ENCODE data around the gene IL26. TPM values are rescaled to one million over a fixed set of nuclear protein-coding genes. Genes with fewer than 3 reads are reported as not detected.

Gene IL26
- total RNA-seq, 1 experiment from 2014 or later: not detected

- ATAC-seq: no peak
- Histone ChIP-seq H3K4me2 (ENCODE audit: low read length) (no peak overlapping the region), H3F3A (ENCODE audit: low read length, unreplicated experiment) (no peaks in the 10 kb centered on the region), H3K9ac (ENCODE audit: low read length) (no peak overlapping the region), H3K9me3 (ENCODE audit: low read length) (no peaks in the 10 kb centered on the region), H3K4me1 (ENCODE audit: insufficient read depth, low read length) (no peaks in the 10 kb centered on the region), H4K20me1 (ENCODE audit: low read length) (no peaks in the 10 kb centered on the region), H3K4me3 (ENCODE audit: low read length) (no peak overlapping the region), H3K9me2 (replicated peaks; ENCODE audit: low read length) (no peaks in the 10 kb centered on the region), H3K36me3 (ENCODE audit: low read depth, low read length) (no peaks in the 10 kb centered on the region), H2AFZ (ENCODE audit: low read length) (no peak overlapping the region), H3K27ac (ENCODE audit: low read length) (no peak overlapping the region), H3K79me2 (ENCODE audit: low read length) (no peaks in the 10 kb centered on the region), H3K27me3 (ENCODE audit: low read length) (peaks cover 69% of the 10 kb centered on the region)
- POLR2A ChIA-PET (ENCODE audit: unreplicated experiment): no interaction called here
- intact Hi-C loops (cut with micrococcal nuclease): no loop called here
- CTCF ChIA-PET: no interaction called here
- TF ChIP-seq CTCF (conservative IDR thresholded peaks at IDR 0.05; ENCODE audit: low read depth, low read length): no peak
- TF ChIP-seq EZH2 (IDR thresholded peaks at IDR 0.05; ENCODE audit: low read length, unreplicated experiment): no peak
- TF ChIP-seq EZH2phosphoT487 (IDR thresholded peaks at IDR 0.05; ENCODE audit: borderline replicate concordance, low read length): no peak
- no peak for DNase-seq
- no TSS peak for BruUV-seq (replicated peaks)
Measured at GRCh38 chr12:68200854-68201253, 24.8 kb downstream of the IL26 start.

- no peak overlapping the region for H3K4me2 ChIP-seq (ENCODE audit: low read length)
- no peaks in the 10 kb centered on the region for H3K36me3 ChIP-seq (ENCODE audit: low read depth, low read length)
- peaks cover 61% of the 10 kb centered on the region for H3K27me3 ChIP-seq (ENCODE audit: low read length)
- CTCF ChIA-PET: no interaction called here
- no peaks in the 10 kb centered on the region for H3K79me2 ChIP-seq (ENCODE audit: low read length)
- ATAC-seq: no peak
- no peaks in the 10 kb centered on the region for H3F3A ChIP-seq (ENCODE audit: low read length, unreplicated experiment)
- no peak overlapping the region for H3K4me3 ChIP-seq (ENCODE audit: low read length)
- H3K4me1 ChIP-seq (ENCODE audit: insufficient read depth, low read length): no peaks in the 10 kb centered on the region
- intact Hi-C loops (cut with micrococcal nuclease): no loop called here
- no TSS peak for BruUV-seq (replicated peaks)
- no peak overlapping the region for H3K27ac ChIP-seq (ENCODE audit: low read length)
- H2AFZ ChIP-seq (ENCODE audit: low read length): no peak overlapping the region
- no peak for TF ChIP-seq EZH2phosphoT487 (IDR thresholded peaks at IDR 0.05; ENCODE audit: borderline replicate concordance, low read length)
- TF ChIP-seq CTCF (conservative IDR thresholded peaks at IDR 0.05; ENCODE audit: low read depth, low read length): no peak
- TF ChIP-seq EZH2 (IDR thresholded peaks at IDR 0.05; ENCODE audit: low read length, unreplicated experiment): no peak
- H4K20me1 ChIP-seq (ENCODE audit: low read length): no peaks in the 10 kb centered on the region
- no peaks in the 10 kb centered on the region for H3K9me3 ChIP-seq (ENCODE audit: low read length)
- POLR2A ChIA-PET (ENCODE audit: unreplicated experiment): no interaction called here
- DNase-seq: no peak
- H3K9me2 ChIP-seq (replicated peaks; ENCODE audit: low read length): no peaks in the 10 kb centered on the region
- no peak overlapping the region for H3K9ac ChIP-seq (ENCODE audit: low read length)
Measured at GRCh38 chr12:68199127-68199526, 26.5 kb downstream of the IL26 start.

GRCh38 chr12:68198507-68199086 lies 27.0 kb downstream of the IL26 start:
- intact Hi-C loops (cut with micrococcal nuclease): no loop called here
- H3K27me3 ChIP-seq (ENCODE audit: low read length): peaks cover 56% of the 10 kb centered on the region
- H3K4me2 ChIP-seq (ENCODE audit: low read length): no peak overlapping the region
- no peak for ATAC-seq
- ChIA-PET CTCF (no interaction called here), POLR2A (ENCODE audit: unreplicated experiment) (no interaction called here)
- H3K4me3 ChIP-seq (ENCODE audit: low read length): no peak overlapping the region
- no peaks in the 10 kb centered on the region for H4K20me1 ChIP-seq (ENCODE audit: low read length)
- no peak for DNase-seq
- BruUV-seq (replicated peaks): no TSS peak
- TF ChIP-seq EZH2 (IDR thresholded peaks at IDR 0.05; ENCODE audit: low read length, unreplicated experiment) (no peak), EZH2phosphoT487 (IDR thresholded peaks at IDR 0.05; ENCODE audit: borderline replicate concordance, low read length) (no peak), CTCF (conservative IDR thresholded peaks at IDR 0.05; ENCODE audit: low read depth, low read length) (no peak)
- H3K9ac ChIP-seq (ENCODE audit: low read length): no peak overlapping the region
- H3K9me3 ChIP-seq (ENCODE audit: low read length): no peaks in the 10 kb centered on the region
- H3K79me2 ChIP-seq (ENCODE audit: low read length): no peaks in the 10 kb centered on the region
- H3K9me2 ChIP-seq (replicated peaks; ENCODE audit: low read length): no peaks in the 10 kb centered on the region
- H3K27ac ChIP-seq (ENCODE audit: low read length): no peak overlapping the region
- no peaks in the 10 kb centered on the region for H3K36me3 ChIP-seq (ENCODE audit: low read depth, low read length)
- no peaks in the 10 kb centered on the region for H3K4me1 ChIP-seq (ENCODE audit: insufficient read depth, low read length)
- H3F3A ChIP-seq (ENCODE audit: low read length, unreplicated experiment): no peaks in the 10 kb centered on the region
- no peak overlapping the region for H2AFZ ChIP-seq (ENCODE audit: low read length)
